Fibroblast of lung (primary cell): ENCODE results near the gene MYO1D.

Source experiments
- CTCF ChIP-seq, 2 donors: IDR thresholded peaks in 1 of 2; conservative IDR thresholded peaks in 1 of 2; 1 replicate in 1 of 2; 2 replicates in 1 of 2; pipeline ENCODE4 v1.5.1; 2011 to 2012; ENCODE audit warnings: low read length in 2 of 2, control low read depth in 1 of 2, inconsistent platforms in 1 of 2, low read depth in 1 of 2, mild to moderate bottlenecking in 1 of 2
- EZH2 ChIP-seq: IDR thresholded peaks from 2 replicates; pipeline ENCODE4 v1.5.1; 2012; ENCODE audit warnings: low read length, control low read depth, mild to moderate bottlenecking; ENCODE audit errors: missing control alignments

DNA sequence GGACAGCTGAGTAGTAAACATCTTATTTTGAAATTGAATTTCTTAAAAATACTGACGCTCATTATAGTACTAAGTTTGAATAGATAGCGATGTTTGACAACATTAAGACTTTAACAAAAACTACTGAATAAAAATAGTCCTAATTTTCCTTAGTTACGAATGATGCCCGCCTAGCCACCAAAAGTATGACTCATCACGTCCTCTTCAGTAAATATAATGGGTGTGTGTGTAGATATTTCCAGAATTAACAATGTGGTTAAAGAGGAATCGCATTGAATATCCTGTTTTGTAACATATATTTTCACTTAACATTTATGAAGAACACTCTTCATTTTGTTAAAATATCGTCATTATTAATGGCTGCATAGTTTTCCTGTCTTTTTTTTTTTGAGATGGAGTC lies 187.6 kb downstream of the MYO1D start:
- TF ChIP-seq CTCF (conservative IDR thresholded peaks at IDR 0.05 in 1 of 2, IDR thresholded peaks at IDR 0.05 in 1 of 2; ENCODE audit: low read depth in 1 of 2, low read length in 2 of 2) (no peak), EZH2 (no peak)
